ENCODE results near the gene CAMKK2. TPM values are rescaled to one million over a fixed set of nuclear protein-coding genes. Genes with fewer than 3 reads are reported as not detected.

Gene CAMKK2
- total RNA-seq, result 22.1 and 25.7 TPM in 2 replicates

DNA sequence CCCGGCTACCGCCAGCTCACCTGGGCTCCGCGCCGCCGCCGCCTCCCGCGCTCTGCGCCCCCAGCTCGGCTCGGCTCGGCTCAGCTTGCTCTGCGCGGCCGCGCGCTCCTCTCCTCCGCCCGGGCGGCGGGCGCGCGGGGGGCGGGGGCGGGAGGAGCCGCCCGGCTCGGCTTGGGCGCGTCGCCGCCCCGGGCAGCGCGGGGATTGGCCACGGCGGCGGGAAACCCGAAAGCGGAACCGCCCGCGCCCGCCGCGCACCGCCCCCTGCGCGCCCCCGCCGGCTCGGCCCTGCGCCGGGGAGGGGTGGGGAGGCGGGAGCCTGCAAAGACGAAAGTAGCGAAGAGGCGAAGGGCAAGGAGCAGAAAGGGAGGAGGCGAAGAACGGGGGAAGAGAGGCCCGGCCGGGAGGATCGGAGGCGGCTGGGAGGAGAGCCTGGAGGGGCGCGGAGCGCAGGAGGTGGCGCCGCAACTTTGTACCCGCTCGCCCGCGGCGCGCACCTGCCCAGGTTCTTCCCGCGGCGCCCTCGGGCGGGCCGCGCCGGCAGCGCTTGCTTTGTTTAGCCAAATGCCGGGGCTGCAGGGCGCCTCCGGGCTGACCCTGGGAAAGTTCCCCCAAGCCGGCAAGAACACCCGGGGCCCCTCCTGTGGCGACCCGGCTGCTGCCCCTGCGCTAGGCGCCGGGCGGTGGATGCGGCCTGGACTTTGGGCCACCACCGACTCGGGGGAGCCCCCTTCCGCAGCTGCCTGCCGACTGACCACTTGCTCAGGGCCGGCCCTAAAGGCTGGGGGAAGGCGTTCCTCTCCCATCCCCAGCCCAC is at the start of gene CAMKK2:
TSS of gene CAMKK2 (minus strand) at position 92 of the 817 bp plus-strand sequence. CDS start 22,183 bp downstream, outside the sequence.

DNA sequence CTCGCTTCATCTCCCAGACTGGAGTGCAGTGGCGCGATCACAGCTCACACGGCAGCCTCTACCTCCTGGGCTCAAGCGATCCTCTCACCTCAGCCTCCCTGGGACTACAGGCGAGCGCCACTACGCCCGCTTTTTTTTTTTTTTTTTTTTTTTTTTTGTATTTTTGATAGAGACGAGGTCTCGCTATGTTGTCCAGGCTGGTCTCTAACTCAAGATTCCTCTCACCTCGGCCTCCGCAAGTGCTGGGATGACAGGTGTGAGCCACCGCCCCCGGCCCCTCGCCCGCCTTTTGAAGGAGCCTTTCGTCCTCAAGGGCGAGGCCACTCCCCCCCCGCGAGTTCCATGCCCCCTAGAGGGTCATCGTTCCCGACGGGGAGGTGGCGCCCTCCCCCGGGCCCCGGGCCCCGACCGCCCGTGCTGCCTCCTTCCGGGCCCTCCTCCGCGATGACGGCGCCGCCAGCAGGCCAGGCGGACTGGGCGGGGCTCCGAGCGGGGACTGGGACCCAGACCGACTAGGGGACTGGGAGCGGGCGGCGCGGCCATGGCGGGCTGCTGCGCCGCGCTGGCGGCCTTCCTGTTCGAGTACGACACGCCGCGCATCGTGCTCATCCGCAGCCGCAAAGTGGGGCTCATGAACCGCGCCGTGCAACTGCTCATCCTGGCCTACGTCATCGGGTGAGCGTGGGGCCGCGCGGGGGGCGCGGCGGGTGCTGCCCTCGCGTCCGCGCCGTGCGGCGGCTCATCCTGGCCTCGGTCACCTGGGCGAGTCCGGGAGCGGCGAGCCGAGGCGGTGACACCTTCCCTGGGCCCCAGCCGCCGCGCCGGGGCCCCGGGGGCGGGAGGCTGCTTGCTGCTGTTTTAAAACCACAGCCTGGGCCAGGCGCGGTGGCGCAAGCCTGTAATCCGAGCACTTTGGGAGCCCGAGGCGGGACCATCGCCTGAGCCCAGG is 86.6 kb downstream of the CAMKK2 start, which contains the start of gene P2RX4:
TSS of gene P2RX4 (plus strand) at position 506 of the 949 bp plus-strand sequence. CDS start at position 542, 36 bp downstream.

Other genes with a start within 250 kb of the CAMKK2 start
- gene P2RX7, start 163.8 kb downstream of the CAMKK2 start, total RNA-seq, result 2.5 TPM in 1 of 2 replicates, not detected in the other
- 12.5 and 43.8 TPM in 2 replicates for gene P2RX4, start 86.6 kb downstream of the CAMKK2 start, total RNA-seq
- 85.1 and 101 TPM in 2 replicates for gene ANAPC5, start 55.7 kb upstream of the CAMKK2 start, total RNA-seq
- 31.0 and 32.2 TPM in 2 replicates for gene RNF34, start 103.4 kb upstream of the CAMKK2 start, total RNA-seq